DMS 273 (cell line): ENCODE results near the gene IFIH1.

ENCODE experiments used
- DNase-seq: peaks from one replicate; lab custom pipeline; 2025; ENCODE audit not compliant: unreplicated experiment; lab: John Stamatoyannopoulos, UW

Gene IFIH1

DNA sequence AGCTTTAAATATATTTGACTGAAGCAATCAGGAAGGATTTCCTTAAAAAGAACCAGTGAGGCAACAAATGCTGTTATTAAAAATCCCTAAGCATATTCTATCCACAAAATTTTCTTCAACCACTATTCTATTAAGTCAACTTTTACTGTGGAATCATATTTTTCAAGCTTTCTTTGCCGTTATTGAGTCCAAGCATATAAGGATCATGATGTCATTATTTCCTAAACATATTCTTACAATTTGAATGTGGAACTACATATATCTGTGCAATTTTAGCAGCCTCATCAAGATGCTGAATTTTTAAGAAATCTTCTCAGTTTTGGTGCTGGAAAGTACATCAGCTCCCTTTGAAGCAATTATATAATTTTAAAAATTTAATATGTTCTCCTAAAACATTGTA lies 5.6 kb downstream of the IFIH1 start:
- DNase-seq: no peak

DNA sequence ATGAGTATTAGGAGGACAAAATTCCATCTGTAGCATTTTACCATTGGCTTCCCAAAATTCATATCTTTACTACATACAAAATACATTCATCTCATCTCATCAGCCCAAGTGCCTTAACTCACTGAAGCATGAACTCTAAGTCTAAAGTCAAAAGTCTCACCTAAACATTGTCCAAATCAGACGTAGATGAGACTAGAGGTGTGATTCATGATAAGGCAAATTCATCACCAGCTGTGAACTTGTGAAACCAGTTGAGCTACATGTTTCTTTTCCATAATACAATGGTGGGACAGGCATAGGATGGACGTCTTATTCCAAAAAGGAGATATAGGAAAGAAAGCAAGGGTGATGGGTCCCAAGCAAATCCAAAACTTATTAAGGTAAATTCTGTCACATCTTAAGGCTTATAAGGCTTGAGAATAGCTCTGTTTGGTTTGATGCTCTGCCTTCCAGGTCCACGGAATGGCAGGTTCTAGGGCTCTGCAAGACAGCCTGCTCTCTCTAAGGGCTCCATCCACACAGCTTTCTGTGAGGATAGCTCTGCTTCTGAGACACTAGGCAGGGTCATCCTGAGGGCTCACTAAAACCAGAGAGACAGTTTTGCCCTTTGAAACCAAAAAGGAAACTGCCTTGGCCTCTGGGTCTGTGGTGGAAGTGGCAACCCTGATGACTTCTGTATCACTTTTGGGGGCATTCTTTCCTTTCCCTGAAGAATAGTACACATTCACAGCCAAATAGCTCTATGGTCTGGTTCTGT lies 9.6 kb downstream of the IFIH1 start:
- no peak for DNase-seq

DNA sequence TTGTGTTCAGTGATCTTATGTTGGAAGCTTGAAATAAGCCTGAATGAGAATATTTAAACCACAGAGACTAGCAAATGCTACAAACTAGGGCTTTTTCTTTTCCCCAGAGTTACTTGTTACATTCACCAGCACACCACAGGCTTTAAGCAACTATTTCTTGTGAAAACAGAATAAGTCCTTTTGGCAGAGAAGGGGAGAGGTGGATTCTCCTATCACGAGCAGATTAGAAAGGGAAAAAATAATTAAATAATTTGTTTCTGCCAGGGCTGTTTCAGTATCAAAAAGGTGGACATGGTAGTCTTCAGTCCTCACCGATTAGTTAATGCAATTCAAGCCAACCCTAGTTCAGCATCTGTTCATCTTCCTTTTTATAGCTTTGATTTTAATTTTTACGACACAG lies 12.6 kb downstream of the IFIH1 start:
- DNase-seq: peak; percentile 19

DNA sequence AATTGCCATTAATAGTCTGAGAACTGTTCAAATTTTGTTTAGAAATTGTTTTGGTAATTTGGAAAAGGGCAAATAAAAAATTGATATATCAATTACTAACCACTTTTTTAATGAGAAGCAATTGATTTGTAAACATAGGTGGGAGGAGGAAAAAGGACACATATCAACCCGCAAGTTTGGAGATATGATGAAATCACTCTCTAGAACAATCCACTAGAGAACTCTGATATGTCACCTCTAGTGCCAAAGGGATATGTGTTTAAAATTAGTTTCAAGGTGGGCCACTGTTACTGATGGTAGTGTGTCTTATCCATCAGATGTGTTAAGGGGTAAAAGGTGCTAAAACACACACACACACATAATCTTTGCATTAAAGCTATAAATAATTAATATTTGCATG lies 16.6 kb downstream of the IFIH1 start:
- no peak for DNase-seq

DNA sequence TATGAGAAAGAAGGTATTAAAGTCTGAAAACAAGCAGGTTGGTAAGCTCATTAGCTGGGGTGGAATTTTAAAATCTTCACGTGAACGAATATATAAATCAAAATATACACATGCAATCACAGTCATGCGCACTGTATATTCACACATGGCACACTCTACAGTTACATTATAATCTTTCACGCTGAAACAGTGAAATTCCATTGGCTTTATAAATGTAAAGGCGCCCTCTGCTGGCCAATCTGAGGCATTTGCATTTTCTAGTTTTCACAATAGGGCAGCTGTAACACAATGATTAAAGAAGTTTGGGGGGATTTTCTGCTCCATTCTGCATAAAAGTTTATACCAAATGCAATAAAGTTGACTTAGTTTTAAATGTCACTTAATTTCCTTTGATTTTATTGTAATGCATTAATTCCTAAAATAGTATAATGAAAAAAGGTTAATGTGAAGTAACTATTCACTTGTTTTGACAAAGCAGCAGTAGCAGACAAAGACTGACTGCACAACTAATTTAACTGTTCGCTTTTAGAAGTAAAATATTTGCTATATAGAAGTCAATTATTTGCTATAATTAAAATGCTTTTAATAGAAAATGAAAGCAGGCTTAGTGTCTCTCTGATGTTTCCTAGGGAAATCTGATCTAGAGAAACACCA lies 17.2 kb downstream of the IFIH1 start:
- peak; percentile 85 for DNase-seq

DNA sequence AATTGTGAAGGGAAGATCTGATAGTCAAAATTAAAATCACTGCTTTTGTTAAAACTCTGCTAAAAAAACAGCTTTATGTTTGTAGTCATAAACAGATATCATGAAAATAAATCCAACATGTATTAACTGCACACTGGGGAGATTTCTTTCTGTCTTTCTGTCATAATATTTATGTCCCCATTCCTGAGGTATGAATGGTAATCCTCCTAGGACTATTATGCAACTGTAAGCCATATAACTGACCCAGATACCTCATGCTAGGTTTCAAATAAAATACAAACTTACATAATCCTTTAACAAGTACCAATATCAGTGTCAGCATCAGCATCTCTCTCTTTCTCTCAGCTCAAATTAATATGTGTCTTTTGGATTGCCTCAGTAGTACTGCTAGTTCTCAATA lies 18.2 kb downstream of the IFIH1 start:
- no peak for DNase-seq

DNA sequence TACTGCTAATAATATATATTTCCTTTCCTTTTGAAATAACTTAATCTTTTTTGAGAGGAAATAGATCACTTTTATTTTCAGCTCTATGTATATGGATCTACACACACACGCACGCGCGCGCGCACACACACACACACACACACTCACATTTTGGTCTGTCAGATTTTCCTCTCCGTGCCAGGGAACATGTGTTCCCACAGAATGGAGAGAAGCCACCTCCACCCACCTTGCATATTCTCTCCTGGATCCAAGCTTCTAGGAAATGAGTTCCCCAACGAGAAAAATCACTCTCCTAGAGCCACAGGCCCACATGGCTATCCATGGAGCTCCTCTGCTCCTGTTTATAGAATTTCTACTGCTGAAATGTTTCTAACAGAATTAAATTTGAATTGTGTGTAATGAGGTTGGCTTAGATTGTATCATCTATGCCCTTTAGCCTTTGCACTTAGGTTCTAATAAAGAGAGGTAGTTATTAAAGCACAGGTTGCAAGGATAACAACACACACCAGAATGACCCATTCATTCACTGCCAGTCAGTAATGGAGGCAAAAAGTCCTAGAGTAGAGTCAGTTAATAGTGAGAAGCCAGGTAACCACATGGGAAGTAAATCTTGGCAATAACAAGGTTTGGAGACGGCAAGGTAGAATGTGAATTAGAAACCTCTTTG lies 19.7 kb downstream of the IFIH1 start:
- DNase-seq: no peak

DNA sequence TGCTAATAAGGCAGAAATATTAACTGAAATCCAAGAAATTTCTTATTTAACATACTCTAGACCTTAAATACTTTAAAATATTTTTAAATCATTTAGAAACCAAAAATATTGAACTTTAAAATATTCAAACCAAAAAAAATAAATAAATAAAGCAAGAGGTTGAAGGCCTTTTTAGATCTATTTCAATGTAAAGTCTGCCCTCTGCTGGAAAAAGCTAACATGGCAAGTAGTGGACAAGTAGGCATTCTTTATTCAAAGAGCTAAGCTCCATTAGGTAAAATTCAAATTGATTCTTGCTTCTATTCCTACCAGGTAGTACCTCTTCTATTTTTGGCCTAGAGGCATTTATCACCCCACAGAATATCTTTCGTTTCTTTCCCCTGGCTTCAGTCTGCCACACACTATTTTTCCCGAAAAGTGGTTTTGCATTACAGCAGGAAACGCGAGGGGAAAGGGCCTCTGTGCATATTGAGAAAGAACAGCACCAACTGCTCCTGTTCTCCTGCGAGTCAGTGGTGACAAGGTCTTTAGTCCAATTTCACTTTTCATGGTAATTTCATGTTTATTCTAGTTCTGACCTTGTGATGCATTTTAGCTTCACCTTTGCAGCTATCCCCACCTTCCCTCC lies 20.4 kb downstream of the IFIH1 start:
- DNase-seq: peak; percentile 89

DNA sequence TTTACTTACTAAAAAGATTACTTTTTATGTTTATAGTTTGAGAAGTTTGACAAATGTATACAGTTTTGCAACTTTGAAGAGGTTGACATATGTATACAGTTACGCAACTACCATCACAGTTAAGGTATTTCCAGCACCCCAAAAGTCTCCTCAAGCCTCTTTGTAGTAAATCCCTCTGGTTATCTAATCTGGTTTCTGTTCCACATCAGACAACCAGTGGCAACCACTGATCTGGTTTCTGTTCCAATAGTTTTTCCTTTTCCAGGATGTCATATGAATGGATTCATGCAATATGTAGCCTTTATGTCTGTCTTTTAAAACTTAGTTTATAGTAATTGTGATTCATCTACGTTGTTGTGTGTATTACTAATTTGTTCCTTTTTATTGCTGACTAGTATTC lies 23.5 kb downstream of the IFIH1 start:
- no peak for DNase-seq

DNA sequence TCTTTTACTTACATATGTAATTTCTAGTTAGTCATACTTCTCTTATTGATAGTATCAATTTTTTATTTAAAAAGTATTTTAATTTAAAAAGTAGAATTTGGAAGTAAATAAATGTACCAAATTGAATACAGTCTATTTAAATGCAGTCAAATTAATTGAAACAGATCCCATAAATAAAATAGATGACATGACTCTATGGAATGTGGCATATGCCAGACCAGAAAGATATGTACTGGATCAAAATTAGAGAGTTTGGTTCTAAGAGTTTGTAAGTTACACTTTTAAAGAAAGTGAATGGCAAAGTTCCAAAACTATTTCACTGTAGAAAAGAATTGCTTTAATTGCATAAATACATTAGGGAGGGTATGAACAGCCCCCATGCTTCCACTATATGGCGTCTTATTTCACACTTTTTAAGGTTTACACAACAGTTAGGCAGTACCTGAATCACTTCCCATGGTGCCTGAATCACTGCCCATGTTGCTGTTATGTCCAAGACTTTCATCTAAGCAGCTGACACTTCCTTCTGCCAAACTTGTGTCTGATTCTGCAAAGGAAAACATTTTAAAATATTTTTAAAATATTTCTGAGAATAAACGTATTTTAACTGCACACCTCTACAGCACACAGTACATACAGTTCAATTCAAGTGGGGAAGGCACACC lies 25.2 kb downstream of the IFIH1 start:
- no peak for DNase-seq

DNA sequence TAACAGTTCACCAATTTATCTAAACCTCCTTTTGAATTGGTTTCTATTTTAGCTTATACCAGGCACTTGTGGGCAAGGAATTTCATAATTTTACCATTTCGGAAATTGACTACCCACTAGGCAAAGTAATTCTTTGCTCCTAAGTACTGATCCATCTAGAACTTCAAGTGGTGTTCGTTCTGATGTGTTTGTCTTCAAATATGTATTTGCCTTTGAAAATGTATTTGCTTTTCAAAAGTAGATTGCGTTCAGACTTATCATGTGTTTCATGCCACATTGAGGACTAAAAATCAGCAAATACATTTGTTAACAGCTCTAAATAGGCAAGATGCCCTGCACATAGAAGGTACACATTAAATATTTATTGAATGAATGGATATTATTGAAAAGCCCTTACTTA lies 26.7 kb downstream of the IFIH1 start:
- no peak for DNase-seq

DNA sequence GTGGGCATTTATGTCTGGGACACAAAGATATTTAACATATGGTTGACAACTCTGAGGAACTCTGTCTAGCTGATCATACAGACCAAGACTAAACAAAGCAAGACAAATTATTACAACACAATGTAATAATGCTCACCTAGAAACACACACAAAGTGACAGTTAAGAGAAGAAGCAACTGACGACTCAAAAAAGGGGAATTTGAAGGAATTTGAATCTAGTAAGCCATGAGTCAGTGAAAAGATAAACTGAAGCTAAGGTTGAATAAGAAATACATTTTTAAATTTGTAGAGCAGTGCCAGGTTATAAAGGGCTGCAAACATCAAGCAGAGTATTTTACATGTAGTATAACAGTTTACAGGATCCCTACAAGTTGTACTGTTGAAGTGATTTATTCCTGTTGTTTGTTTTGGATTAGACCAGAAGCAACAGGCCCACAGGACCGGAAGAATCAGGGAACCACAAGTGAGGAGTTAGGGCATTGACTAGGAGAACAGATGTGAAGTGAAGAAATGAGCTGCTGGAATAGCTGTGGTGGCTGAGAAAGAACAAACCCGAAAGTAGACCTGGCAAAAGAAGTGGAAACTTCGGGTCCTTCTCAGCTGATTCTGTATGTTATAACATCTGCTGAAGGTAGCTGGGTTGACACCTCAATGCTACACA lies 35.6 kb downstream of the IFIH1 start:
- DNase-seq: no peak

DNA sequence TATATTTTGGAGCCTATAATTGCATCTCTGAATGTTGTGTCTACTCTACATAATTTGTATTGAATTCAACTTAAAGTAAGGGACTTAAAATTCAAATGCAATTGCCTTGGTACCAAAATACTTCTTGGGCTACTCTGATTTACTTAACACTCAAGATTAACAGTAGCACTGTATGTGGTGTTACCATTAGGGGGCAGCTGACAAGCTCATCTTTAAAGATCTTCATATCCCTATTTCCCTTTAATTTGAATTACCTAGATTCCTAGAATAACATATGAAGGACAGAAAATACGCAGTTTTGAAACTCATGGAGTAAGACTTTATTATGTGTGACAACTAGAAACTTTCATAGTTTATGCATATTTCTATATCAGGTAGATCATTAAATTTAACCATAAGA lies 37.8 kb downstream of the IFIH1 start:
- no peak for DNase-seq

DNA sequence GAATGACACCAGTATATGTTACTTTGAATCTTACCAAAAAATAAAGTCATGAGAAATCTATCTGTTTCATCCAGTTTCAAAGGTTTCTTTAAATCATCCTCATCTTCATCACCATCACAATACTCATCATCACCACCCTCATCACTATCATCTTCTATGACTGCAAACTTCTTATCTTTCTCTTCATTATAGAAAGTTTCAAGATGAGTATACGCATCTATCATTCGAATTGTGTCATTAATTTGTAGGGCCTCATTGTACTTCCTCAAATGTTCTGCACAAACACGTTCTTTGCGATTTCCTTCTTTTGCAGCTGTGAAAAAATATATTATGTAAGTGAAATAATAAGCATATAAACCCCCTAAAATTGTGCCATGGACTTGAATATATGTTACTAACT lies 41.1 kb downstream of the IFIH1 start:
- no peak for DNase-seq

DNA sequence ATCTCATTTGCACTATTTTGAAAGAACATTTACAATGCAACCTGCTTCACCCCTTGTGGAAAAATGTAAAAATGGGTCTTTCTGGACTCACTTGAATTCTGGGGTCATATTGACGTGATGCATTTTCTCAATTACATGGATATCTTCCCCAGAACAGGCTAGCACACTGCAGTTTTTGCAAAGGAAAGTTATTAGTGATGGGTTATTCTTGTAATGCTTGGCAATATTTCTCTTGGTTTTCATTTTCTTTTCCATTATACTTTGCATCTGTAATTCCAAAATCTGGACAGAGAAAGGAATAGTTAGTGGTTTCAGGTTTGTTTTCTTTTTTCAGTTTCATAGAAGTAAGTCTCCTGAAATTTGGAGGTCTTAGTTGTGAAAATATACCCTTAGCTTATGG lies 50.5 kb downstream of the IFIH1 start:
- no peak for DNase-seq

DNA sequence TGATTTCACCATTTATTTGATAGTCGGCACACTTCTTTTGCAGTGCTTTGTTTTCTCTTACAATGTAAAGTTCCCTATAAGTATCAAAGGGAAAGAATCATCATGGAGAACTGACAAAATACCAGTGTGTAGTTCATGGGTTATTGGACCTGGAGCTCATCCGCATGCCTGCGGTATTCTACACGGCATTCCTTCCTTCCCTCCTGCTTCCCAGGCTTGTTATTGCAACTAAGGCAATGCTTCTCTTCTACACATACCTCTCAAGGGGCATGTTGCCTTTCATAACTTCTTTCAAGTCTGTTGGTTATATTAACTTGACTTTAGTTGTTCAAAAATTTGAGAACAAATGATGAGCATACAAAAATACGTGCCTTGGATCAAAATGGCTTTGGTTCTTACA lies 51.0 kb downstream of the IFIH1 start:
- no peak for DNase-seq

DNA sequence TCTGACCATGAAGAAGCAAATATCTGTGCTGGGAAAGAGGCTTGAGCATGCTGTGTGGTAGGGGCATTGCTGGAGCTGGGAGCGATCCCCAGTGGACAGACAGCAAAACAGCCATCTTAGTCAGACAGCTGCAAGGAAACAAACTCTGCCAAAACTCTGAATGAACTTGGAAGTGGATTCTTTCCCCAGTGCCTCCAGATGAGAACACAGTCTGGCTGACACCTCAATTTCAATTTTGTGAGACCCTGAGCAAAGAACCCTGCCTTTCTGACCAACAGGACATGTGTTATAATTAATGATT lies 52.1 kb downstream of the IFIH1 start:
- DNase-seq: no peak

DNA sequence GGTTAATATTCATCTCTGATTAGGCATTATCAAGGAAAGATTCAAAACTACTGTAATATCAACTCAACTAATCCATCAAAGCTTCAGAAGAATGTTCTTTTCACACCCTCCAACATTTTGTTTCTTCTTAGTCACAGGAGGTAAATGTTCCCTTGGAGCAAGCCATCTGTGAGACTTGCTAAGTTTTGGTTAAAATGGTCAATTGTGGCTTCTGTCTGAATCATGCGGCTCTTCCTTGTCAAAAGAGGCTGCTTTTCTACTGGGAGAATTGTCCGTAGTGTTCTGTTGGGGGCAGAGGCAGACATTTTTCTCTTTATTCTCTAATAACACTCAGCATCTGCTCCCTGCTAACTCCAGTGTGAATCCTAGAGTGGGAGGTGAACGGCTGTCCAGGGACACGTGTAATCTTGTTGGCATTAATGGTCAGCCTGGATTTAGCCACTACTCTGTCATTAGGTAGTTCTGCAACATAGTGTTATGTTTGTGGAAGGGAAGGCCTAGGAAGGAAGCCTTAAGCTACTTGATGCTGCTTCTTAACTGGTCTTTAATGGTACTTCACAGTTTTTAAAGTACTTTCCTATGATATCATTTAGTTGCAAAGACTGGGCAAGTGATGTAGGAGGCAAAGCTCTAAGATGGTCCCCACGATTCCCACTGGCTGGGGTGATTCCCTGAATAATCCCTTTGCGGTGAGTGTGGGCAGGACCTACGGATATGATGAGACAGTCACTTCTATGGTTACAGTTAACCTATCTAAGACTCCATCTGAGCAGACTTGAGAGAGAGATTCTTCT lies 52.6 kb downstream of the IFIH1 start:
- no peak for DNase-seq

DNA sequence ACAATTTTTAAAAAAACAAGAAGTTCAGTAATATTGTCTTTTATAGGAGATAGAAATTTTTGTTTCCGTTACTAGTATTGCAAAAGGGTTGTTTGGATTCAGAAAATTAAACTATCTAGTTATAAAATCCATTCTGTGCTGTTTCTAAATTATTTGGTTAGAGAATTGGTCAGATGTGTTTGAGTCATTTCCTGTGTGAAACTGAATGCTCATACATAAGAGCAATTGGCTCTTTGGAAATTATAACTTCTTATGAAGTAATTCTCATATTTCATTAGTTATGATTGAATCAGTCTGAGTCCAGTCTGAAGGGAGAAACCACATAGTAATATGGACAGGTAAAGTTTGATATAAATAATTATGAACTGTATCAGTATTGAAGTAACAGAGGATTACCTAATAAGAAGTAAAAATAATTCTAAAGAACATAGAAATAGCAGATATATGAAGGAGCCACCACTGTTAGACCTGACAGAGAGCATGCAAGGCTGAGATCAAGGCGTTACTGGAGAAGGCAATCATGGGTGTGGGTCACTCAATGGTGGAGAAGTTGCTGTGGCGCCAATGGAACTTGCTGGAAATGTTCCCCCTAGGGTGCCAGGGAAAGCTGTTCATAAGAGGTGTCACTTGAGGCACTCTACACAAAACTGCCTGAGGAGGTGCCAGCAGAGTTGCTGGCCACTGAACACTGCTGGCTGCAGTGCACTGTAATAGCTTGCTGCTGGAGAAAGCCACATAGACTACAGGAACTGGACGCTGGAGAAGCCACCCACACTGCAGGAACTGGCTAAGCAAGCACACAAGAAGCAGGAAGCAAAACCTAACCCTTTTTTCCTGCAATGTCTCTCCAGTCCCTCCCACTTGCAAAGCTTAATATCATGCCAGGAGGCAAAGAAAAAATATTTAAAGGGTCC lies 57.2 kb downstream of the IFIH1 start:
- no peak for DNase-seq
